Mononuclear cell (primary cell): ENCODE results near the gene AIDA. TPM values are rescaled to one million over a fixed set of nuclear protein-coding genes. Genes with fewer than 3 reads are reported as not detected.
A peak's percentile ranks its signal among the peaks of the same experiment; 100 is the strongest.
"Not testable (repeated sequence)": the region's sequence is repeated elsewhere in the genome, so short reads cannot be mapped to it uniquely, and the experiment has no call there.

Experiments used
- H3K27me3 ChIP-seq: 2 replicates; pipeline ENCODE4 v1.6.0; 2011; ENCODE audit warnings: low read length, control low read depth; ENCODE audit not compliant: insufficient read depth
- H3K4me1 ChIP-seq: 2 replicates; pipeline ENCODE4 v1.5.1; 2011; ENCODE audit warnings: mild to moderate bottlenecking, low read length, control low read depth; ENCODE audit not compliant: insufficient read depth
- H3K4me3 ChIP-seq: 2 replicates; pipeline ENCODE4 v1.5.1; 2011; ENCODE audit warnings: mild to moderate bottlenecking, low read length, moderate library complexity
- H3K9me3 ChIP-seq: 2 replicates; pipeline ENCODE4 v1.5.1; 2011; ENCODE audit warnings: low read depth, mild to moderate bottlenecking, control low read depth, low read length
- total RNA-seq: library from RNA; depleted of rRNA; stranded (reverse); fragments of >200 nt; gene quantifications from one replicate; pipeline ENCODE4 v1.2.3, GENCODE V29; 2012

AIDA gene
- total RNA-seq = 22.6 TPM

GRCh38 chr1:222712253-222713090 is at the start of gene AIDA, which contains the start of gene BROX:
TSS of gene AIDA (minus strand) at chr1:222712491. CDS start at chr1:222712317, 174 bp downstream.
TSS of gene BROX (plus strand) at chr1:222712564. CDS start at chr1:222715700, 3,136 bp downstream.
- H3K27me3 ChIP-seq = no peaks in the 10 kb centered on the region
- peak within 1 kb of the TSS; percentile 91 for H3K4me3 ChIP-seq
- H3K4me1 ChIP-seq = peaks cover 37% of the 10 kb centered on the region
- H3K9me3 ChIP-seq = no peaks in the 10 kb centered on the region

DNA sequence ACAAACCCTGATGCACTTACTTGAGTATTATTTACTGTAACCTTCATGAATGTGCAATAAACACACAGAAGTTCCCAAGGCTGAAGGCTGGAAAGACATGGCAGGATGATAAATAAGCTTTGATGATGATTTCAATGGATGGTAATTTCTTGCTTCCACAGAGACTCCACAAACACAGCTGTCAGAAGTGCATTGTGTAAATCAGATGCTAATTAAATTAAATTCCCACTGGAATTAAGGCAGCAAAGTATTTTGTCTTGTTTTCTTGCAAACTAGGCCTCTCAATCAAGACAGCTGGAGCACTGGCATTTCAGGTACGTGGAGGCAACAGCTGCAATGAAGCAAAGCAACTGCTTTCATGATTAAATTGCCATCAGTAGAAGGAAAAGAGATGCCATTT is 48.8 kb upstream of the AIDA start:
- Histone ChIP-seq H3K4me1 (no peaks in the 10 kb centered on the region), H3K4me3 (no peak overlapping the region), H3K27me3 (no peaks in the 10 kb centered on the region), H3K9me3 (no peaks in the 10 kb centered on the region)

DNA sequence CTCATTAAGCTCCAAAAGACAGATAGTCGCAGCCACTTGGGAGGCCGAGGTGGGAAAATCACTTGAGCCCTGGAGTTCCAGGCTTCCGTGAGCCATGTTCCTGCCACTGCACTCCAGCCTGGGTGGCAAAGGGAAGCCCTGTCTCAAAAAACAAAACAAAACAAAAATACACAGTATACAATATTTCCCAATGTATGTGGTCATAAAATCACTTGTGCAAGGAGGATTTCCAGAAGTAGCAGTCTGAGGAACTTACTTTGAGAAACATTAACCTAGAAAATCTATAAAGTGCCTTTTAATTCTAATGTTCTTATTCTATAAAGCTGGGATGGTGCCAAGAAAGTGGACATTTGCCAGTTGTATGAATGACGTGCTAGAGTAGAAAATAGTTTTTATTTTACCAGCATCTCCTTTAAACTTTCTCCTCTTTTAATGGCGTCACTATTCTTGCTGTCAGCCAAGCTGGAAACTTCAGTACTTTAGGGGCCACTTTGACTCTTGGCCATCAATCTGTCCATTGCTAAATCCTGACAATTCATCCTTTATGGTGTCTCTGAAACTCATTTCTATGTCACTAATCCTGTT is 47.3 kb upstream of the AIDA start:
- Histone ChIP-seq H3K9me3 (no peaks in the 10 kb centered on the region), H3K4me3 (no peak overlapping the region), H3K4me1 (no peaks in the 10 kb centered on the region), H3K27me3 (no peaks in the 10 kb centered on the region)

- Histone ChIP-seq H3K4me3 (no peak overlapping the region), H3K9me3 (no peaks in the 10 kb centered on the region), H3K4me1 (no peaks in the 10 kb centered on the region), H3K27me3 (no peaks in the 10 kb centered on the region)
Observed at GRCh38 chr1:222757646-222758268, 45.5 kb upstream of the AIDA start.

GRCh38 chr1:222754366-222755139 is 42.3 kb upstream of the AIDA start:
- no peaks in the 10 kb centered on the region for H3K9me3 ChIP-seq
- H3K27me3 ChIP-seq = no peaks in the 10 kb centered on the region
- H3K4me1 ChIP-seq = peaks cover 12% of the 10 kb centered on the region
- no peak overlapping the region for H3K4me3 ChIP-seq

- H3K27me3 ChIP-seq = no peaks in the 10 kb centered on the region
- no peaks in the 10 kb centered on the region for H3K9me3 ChIP-seq
- peaks cover 12% of the 10 kb centered on the region for H3K4me1 ChIP-seq
- no peak overlapping the region for H3K4me3 ChIP-seq
Observed at GRCh38 chr1:222751255-222751654, 39.0 kb upstream of the AIDA start.

- Histone ChIP-seq H3K4me3 (no peak overlapping the region), H3K9me3 (no peaks in the 10 kb centered on the region), H3K27me3 (no peaks in the 10 kb centered on the region), H3K4me1 (peaks cover 12% of the 10 kb centered on the region)
Observed at GRCh38 chr1:222750651-222751050, 38.4 kb upstream of the AIDA start.

DNA sequence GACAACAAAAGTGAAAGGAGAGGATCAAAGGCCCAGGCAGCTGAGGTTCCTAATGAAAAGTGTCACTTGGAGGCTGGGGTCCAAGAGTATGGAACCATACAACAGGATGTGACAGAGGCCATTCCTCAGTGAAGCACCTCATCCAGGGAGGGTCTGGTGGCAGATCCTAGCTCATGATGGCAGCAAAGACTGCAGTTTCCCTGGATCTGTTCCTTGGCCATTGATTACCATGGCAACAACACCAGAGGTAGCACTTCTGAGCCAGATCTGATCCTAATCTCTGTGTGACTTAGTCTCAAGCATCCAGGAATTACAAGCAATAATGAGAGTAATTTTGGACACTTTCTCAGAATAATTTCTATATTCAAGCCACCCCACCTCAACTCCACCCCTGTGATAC is 37.6 kb upstream of the AIDA start:
- Histone ChIP-seq H3K4me3 (no peak overlapping the region), H3K4me1 (peaks cover 12% of the 10 kb centered on the region)

DNA sequence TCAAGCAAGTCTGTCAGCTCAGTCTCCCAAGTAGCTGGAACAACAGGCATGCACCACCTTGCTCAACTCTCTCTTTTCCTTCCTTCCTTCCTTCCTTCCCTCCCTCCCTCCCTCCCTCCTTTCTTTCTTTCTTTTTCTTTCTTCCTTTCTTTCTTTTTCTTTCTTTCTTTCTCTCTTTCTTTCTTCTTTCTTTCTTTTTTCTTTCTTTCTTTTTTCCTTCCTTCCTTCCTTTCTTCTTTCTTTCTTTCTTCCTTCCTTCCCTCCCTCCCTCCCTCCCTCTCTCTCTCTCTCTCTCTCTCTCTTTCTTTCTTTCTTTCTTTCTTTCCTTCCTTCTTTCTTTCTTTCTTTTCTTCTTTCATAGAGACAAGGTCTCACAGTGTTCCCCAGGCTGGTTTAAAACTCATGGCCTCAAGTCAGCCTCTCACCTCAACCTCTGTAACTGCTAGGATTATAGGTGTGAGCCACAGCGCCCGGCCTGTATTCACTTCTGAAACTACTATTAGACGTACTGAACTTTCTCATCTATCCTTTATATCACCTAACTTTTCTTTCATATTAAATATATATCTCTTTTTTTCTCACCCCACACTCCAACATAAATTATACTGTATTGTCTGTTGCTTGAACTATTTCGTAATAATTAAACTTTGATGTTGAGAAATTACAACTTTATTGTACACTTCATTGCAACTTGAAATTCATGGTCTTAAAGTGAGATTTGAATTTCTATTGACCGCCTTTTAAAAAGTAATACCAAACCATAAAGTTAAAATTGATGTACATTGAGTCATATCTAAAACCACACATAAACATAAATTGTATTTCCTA is 29.6 kb upstream of the AIDA start:
- H3K4me3 ChIP-seq, H3K9me3 ChIP-seq, H3K4me1 ChIP-seq, H3K27me3 ChIP-seq: not testable (repeated sequence)

More for the DNA sequence above, 37.6 kb upstream of the AIDA start:
- Histone ChIP-seq H3K27me3 (no peaks in the 10 kb centered on the region), H3K9me3 (no peaks in the 10 kb centered on the region)

DNA sequence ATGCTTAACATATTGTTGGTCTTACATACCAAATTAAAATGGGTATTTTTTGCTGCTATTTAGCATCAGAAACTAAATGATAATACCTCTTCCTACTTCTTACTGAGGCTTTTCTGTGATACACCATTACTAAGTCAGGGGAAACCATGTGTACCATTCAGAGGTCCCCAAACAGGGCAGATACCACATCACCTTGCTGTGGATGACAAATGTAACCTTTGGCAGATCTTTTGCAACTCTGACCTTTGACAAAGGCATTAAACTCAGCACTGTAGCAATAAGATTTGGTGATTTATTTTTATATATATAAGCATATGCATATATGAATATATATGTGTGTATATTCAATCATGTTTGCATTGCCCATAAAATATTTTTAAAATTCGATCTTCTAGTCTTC is 27.6 kb upstream of the AIDA start:
- Histone ChIP-seq H3K27me3 (no peaks in the 10 kb centered on the region), H3K4me3 (no peak overlapping the region), H3K9me3 (no peaks in the 10 kb centered on the region), H3K4me1 (peaks cover 11% of the 10 kb centered on the region)

- peaks cover 11% of the 10 kb centered on the region for H3K4me1 ChIP-seq
- H3K4me3 ChIP-seq = no peak overlapping the region
- no peaks in the 10 kb centered on the region for H3K9me3 ChIP-seq
Observed at GRCh38 chr1:222739465-222739864, 27.2 kb upstream of the AIDA start.

DNA sequence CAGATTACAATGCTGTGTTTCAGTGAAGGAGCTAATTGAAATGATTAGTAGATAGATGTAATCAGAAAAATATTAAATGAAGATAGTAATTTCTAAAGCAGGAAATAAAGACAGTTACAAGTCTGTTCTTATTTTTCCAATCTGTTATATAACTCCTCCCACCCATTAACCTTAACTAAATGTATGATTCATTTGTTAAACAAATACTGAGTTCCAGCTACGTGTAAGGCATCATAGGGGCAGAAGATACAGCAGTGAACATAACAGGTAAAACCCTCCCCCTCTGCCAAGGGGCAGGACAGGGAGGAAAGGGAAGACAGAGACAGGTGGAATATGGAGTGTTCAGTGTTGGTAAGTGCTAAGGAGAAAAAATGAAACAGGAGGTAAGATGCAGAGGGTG is 24.7 kb upstream of the AIDA start, which contains the start of gene FAM177B:
Gene FAM177B (plus strand): TSS at position 231 of the 400 bp plus-strand sequence. CDS start 9,344 bp downstream, outside the sequence.
- H3K4me3 ChIP-seq = no peak within 1 kb of the TSS

More at GRCh38 chr1:222739465-222739864, 27.2 kb upstream of the AIDA start:
- no peaks in the 10 kb centered on the region for H3K27me3 ChIP-seq

GRCh38 chr1:222736470-222736869 is 24.2 kb upstream of the AIDA start:
- no peaks in the 10 kb centered on the region for H3K9me3 ChIP-seq
- H3K4me1 ChIP-seq = peaks cover 11% of the 10 kb centered on the region
- H3K27me3 ChIP-seq = no peaks in the 10 kb centered on the region
- no peak overlapping the region for H3K4me3 ChIP-seq

More for the DNA sequence above, 24.7 kb upstream of the AIDA start, which contains the start of gene FAM177B:
- H3K4me1 ChIP-seq = peaks cover 11% of the 10 kb centered on the region
- no peaks in the 10 kb centered on the region for H3K9me3 ChIP-seq
- no peaks in the 10 kb centered on the region for H3K27me3 ChIP-seq

- Histone ChIP-seq H3K27me3 (no peaks in the 10 kb centered on the region), H3K9me3 (no peaks in the 10 kb centered on the region), H3K4me3 (no peak overlapping the region), H3K4me1 (peaks cover 14% of the 10 kb centered on the region)
Observed at GRCh38 chr1:222734740-222735139, 22.4 kb upstream of the AIDA start.
